Stimulated activated CD8-positive, alpha-beta memory T cell treated with anti-CD3 and anti-CD28 coated beads, Interleukin-4, amount 100 ng/mL, for 48 hours (primary cell): Measurements from ENCODE around the gene FAF2.
"Not testable (repeated sequence)": the region's sequence is repeated elsewhere in the genome, so short reads cannot be mapped to it uniquely, and the experiment has no call there.

Source experiments
- DNase-seq: peaks from one replicate; pipeline ENCODE4 v3.0.0-alpha.2; 2020

Gene FAF2

GRCh38 chr5:176420086-176420485 is 28.1 kb upstream of the FAF2 start:
- DNase-seq, result no peak

- no peak for DNase-seq
Measured at GRCh38 chr5:176420972-176421544, 27.1 kb upstream of the FAF2 start.

DNA sequence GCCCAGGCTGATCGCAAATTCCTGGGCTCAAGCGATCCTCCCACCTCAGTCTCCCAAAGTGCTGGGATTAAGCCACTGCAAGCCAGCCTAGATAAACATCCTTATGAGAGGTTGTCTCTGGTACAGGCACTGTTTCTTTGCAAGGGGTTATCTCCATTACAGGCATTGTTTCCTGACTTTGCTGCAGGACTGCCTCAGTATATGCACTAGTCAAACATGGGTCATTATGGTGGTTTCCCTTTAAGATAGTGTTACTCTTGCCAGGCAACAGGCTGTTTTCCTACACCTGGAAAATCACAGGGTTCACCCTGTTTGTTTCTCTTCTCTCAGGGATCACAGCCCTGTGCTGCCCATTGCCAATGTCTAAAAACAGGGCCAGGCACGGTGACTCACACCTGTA is 24.0 kb upstream of the FAF2 start:
- no peak for DNase-seq

- no peak for DNase-seq
Measured at GRCh38 chr5:176425138-176425537, 23.0 kb upstream of the FAF2 start.

- no peak for DNase-seq
Measured at GRCh38 chr5:176425791-176426190, 22.4 kb upstream of the FAF2 start.

GRCh38 chr5:176426876-176427275 is 21.3 kb upstream of the FAF2 start:
- DNase-seq, result no peak

GRCh38 chr5:176427971-176428370 is 20.2 kb upstream of the FAF2 start:
- DNase-seq, result no peak

DNA sequence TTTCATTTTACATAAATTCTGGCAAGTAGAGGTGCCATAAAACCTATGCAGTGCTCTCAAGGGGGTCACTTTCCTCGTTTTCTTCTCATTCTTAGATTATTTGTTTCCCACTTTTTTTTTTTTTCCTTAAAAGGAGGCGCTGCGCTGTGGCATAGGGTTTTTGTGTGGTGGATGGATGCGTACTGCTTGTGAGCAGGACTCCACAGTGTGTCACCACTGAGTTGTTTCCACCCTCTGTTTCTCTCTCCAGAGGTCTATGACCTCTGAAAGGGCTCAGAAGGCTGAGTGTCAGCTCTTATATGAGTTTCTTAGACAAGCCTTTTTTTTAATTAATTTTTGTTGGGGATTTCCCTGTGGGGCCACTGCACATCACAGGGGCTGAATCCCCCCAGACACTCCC is 18.2 kb upstream of the FAF2 start:
- DNase-seq, result no peak

DNA sequence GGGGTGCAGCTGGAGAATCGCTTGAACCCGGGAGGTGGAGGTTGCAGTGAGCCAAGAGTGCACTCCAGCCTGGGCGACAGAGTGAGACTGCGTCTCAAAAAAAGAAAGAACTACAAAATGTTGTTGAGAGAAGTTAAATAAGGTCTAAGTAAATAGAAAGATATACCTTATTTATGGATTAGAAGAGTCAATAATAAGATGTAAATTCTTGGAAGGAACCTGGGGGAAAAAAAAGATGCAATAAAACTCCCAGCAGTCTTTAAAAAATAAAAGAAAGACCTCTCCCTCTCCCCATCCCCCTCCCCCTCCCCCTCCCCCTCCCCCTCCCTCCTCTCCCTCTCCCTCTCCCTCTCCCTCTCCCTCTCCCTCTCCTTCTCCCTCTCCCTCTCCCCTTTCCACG is 15.5 kb upstream of the FAF2 start:
- no peak for DNase-seq

DNA sequence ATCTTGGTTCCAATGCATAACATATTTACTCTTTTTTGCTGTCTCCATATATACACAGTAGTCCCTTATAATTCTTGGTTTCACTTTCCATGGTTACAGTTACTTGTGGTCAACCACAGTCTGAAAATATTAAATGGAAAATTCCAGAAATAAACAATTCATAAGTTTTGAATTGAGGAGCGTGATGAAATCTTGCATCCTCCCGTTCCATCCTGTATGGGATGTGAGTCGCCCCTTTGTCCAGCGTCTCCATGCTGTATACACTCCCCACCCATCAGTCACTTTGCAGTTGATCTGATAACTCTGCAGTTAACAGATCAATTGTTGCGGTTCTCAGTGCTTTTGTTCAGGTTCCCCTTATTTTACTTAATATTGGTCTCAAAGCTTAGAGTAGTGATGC is 11.5 kb upstream of the FAF2 start:
- DNase-seq, result no peak

DNA sequence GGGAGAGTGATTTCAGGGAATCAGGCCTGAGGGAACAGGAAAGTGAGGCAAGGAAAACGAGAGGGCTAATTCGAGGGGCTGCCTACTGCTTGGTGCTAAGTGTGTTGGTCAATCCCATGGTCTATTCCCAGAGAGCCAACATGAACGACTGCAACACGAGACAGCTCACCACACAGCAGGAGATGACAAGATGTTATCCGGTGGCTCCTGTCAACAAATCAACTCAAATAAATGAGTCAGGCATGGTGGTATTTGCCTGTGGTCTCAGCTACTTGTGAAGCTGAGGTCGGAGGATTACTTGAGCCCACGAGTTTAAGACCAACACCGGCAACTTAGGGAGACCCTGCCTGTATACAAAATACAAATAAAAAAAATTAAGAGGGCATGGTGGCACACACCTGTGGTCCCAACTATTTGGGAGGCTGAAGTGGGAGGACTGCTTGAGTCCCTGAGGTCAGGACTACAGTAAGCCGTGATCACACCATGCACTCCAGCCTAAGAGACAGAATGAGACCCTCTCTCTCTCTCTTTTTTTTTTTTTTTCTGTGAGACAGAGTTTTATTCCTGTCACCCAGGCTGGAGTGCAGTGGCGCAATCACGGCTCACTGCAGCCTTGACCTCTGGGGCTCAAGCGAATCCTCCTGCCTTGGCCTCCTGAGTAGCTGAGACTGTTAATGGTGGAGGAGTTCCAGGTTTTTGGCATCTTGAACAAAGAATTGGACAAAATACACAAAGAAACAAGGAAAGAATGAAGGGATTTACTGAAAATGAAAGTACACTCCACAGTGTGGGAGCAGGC is 9.0 kb upstream of the FAF2 start:
- DNase-seq, result no peak

DNA sequence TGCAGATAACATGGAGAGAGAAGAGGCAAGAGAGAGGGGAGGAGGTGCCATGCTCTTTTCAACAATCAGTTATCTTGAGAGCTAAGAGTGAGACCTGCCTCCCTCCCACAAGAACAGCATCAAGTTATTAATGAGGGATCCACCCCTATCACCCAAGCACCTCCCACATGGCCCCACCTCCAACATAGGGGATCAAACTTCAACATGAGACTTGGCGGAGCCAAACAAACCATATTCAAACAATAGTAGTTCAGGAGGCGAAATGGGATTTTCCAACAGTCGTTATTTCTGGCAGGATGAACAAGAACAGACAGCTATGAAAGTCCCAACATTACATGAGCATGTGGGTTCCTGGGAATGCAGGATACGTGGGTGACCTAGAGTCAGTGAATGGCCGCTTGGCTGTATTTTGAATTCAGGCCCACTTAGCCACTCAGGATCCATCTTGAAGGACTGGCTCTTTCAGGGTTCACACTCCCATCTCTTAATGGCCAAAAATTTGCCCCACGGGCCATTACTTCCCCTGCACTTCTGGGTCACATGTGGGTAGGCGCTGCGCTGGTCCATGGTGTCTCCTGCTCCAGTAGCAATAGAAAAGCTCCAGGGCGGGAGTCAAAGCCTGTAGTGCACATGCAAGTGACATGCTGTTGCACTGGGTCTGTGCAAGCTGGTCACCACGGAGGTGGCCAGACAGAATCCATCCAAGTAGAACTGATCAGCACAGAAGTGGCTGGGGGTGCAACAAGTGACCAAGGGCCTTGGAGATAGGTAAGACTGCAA is 7.1 kb upstream of the FAF2 start:
- DNase-seq, result no peak

DNA sequence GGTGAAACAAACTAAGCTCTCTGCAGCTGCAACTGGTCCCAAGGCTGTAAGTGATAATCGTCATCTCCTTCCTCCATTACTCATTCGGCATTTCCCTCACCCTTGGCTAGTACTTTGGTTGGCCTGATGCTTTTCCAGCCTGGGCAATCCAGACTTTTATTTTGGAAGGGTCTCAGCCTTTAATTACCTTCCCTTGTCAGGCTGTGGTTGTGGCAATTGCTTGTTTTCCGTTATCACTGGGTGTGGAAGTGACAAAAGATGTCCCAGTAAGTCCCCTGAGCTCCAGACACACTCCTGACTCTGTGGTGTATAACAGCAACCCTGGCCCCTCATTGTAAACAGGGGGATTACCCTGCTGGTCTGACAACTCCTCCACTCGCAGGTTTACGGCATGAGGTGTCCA is 6.3 kb upstream of the FAF2 start:
- no peak for DNase-seq

- DNase-seq, result not testable (repeated sequence)
Measured at GRCh38 chr5:176442911-176443310, 5.3 kb upstream of the FAF2 start.

- no peak for DNase-seq
Measured at GRCh38 chr5:176444742-176445141, 3.4 kb upstream of the FAF2 start.

DNA sequence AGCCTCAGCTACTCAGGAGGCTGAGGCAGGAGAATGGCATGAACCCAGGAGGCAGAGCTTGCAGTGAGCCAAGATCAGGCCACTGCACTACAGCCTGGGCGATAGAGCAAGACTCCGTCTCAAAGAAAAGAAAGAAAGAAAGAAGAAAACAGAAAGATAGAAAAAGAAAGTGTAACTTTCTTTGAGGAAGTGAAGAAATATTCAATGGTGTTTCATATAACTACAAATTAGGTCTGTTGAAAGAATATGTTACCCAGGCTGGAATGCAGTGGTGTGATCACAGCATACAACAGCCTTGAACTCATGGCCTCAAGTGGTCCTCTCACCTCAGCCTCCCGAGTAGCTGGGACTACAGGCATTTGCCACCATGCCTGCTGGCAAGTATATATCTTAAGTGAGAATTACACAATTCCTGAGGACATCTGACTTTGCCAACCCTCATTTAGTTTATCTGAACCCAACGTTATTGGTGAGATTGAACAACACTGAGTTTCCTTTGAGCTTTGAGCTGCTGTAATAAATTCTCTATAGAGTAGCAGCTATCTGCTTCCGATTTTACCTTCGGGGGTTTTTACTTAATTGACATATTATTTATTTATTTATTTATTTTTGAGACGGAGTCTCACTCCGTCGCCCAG is 2.0 kb upstream of the FAF2 start:
- no peak for DNase-seq

DNA sequence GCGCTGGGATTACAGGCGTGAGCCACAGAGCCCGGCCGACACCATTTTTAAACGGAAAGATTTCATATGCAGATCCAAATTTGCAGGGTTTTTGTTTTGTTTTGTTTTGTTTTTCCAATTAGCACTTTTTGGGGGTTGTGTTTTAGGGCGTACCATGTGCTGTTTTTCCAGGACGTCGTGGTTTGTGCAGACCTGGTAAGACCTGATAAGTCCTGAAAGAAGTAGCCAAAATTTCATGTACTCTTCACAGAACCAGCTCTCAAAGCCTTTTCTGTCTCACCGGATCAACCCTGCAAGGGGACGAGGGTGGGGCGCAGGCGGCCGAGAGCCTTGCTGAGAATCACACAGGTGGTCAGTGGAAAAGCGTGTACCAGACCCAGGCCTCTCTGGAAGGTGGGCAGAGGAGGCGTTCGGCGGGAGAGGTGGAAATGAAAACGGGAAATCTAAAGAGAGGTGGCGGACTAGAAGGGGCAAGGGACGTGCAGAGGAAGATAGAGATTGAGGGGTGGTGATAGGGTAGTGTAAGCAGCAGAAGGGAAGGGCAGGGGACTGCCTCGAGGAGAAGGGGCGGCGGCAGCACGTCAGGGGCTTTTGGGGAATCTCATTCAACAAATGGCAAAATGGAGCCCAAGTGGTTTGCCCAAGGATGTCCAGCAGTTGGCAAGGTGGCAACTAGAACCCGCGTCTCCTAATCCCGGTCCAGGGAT is 1.1 kb upstream of the FAF2 start:
- no peak for DNase-seq

- DNase-seq, result no peak
Measured at GRCh38 chr5:176447591-176447977, 601 bp upstream of the FAF2 start.

- DNase-seq, result no peak
Measured at GRCh38 chr5:176450077-176450476, 1.9 kb downstream of the FAF2 start.

DNA sequence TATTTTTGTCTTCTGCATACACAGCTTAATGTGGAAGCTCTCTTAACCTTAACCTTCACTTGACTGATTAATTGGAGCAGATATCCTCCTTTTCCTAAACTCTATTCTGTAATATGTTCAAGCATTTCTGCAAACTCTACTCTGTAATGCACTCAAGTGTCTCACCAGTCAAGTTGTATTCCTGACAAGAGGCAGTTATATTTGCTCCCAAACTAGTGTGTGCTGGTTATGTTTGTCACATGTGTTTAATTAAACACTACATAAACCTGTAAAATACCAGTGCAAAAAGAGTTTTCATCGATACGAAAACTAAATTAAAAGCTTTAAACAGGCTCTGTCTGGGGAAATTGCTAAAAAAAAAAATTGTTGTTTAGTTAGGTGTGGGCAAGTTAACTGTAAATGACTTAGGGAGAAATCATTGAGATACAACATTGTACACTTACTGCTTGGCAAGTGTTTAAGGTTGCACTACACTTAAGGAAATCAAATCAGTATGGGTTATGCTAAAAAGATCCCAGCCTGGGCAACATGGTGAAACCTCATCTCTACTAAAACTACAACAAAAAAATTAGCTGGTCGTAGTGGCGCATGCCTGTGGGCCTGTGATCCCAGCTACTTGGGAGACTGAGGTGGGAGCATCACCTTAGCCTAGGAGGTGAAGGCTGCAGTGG is 6.7 kb downstream of the FAF2 start:
- DNase-seq, result no peak

GRCh38 chr5:176458904-176459561 is 10.8 kb downstream of the FAF2 start:
- DNase-seq, result no peak

GRCh38 chr5:176461349-176461748 is 13.2 kb downstream of the FAF2 start:
- DNase-seq, result no peak
